ENCODE results near the gene SPESP1. TPM values are rescaled to one million over a fixed set of nuclear protein-coding genes. Genes with fewer than 3 reads are reported as not detected.

The SPESP1 gene
- polyA plus RNA-seq, 1 donor (not counting 4 experiments of a cell fraction or from before 2014, with no cell fraction given), result 5.3 TPM

GRCh38 chr15:68939501-68939900, 9.2 kb downstream of the SPESP1 start:
- H3K27me3 ChIP-seq (ENCODE audit: control insufficient read depth, extremely low read depth, insufficient read depth, low read length), result peaks cover 3% of the 10 kb centered on the region
- H3K9ac ChIP-seq (ENCODE audit: control insufficient read depth, extremely low read depth, insufficient read depth, low read length), result no peak overlapping the region
- no peak overlapping the region for H3K4me2 ChIP-seq (ENCODE audit: control insufficient read depth, extremely low read depth, insufficient read depth, low read depth, low read length)
- FAIRE-seq (no peak), DNase-seq (ENCODE audit: low read depth, low spot score) (no peak)
- no peaks in the 10 kb centered on the region for H4K20me1 ChIP-seq (ENCODE audit: control insufficient read depth, extremely low read depth, insufficient read depth, low read length)
- no peaks in the 10 kb centered on the region for H3K79me2 ChIP-seq (ENCODE audit: control insufficient read depth, insufficient read depth, low read length)
- no peaks in the 10 kb centered on the region for H3K4me1 ChIP-seq (ENCODE audit: control insufficient read depth, extremely low read depth, insufficient read depth, low read length)
- H3K4me3 ChIP-seq (ENCODE audit: control insufficient read depth in 2 of 3, extremely low read depth in 1 of 3, insufficient read depth in 2 of 3, low read depth in 1 of 3, low read length in 3 of 3), result no peak overlapping the region
- H3K36me3 ChIP-seq (ENCODE audit: control insufficient read depth in 2 of 2, extremely low read depth in 1 of 2, insufficient read depth in 2 of 2, low read length in 2 of 2), result no peaks in the 10 kb centered on the region
- dilution Hi-C loops (cut with MboI; ENCODE audit: extremely low pct_ligation_motif_present, low sequenced_read_pairs), result no loop called here
- H3K9me3 ChIP-seq (ENCODE audit: control insufficient read depth, low read depth, low read length), result no peaks in the 10 kb centered on the region
- no peak overlapping the region for H2AFZ ChIP-seq (ENCODE audit: control insufficient read depth, low read length)
- no peaks in the 10 kb centered on the region for H3K9me1 ChIP-seq (ENCODE audit: control insufficient read depth, extremely low read depth, insufficient read depth, low read length)
- TF ChIP-seq CTCF (optimal IDR thresholded peaks at IDR 0.05 in 1 of 3, IDR thresholded peaks at IDR 0.05 in 1 of 3, conservative IDR thresholded peaks at IDR 0.05 in 1 of 3; ENCODE audit: extremely low read depth in 1 of 3, insufficient read depth in 2 of 3, low read length in 3 of 3) (no peak), EZH2 (IDR thresholded peaks at IDR 0.05; ENCODE audit: low read length) (no peak)
- H3K27ac ChIP-seq (ENCODE audit: control insufficient read depth, insufficient read depth, low read length), result no peak overlapping the region

- H2AFZ ChIP-seq (ENCODE audit: control insufficient read depth, low read length), result no peak overlapping the region
- no peak for DNase-seq (ENCODE audit: low read depth, low spot score)
- H3K4me3 ChIP-seq (ENCODE audit: control insufficient read depth in 2 of 3, extremely low read depth in 1 of 3, insufficient read depth in 2 of 3, low read depth in 1 of 3, low read length in 3 of 3), result no peak overlapping the region
- no peaks in the 10 kb centered on the region for H3K79me2 ChIP-seq (ENCODE audit: control insufficient read depth, insufficient read depth, low read length)
- H3K27ac ChIP-seq (ENCODE audit: control insufficient read depth, insufficient read depth, low read length), result no peak overlapping the region
- no peaks in the 10 kb centered on the region for H3K9me3 ChIP-seq (ENCODE audit: control insufficient read depth, low read depth, low read length)
- no peaks in the 10 kb centered on the region for H3K36me3 ChIP-seq (ENCODE audit: control insufficient read depth in 2 of 2, extremely low read depth in 1 of 2, insufficient read depth in 2 of 2, low read length in 2 of 2)
- H3K27me3 ChIP-seq (ENCODE audit: control insufficient read depth, extremely low read depth, insufficient read depth, low read length), result no peaks in the 10 kb centered on the region
- H3K9ac ChIP-seq (ENCODE audit: control insufficient read depth, extremely low read depth, insufficient read depth, low read length), result no peak overlapping the region
- dilution Hi-C loops (cut with MboI; ENCODE audit: extremely low pct_ligation_motif_present, low sequenced_read_pairs), result no loop called here
- no peak for FAIRE-seq
- no peaks in the 10 kb centered on the region for H4K20me1 ChIP-seq (ENCODE audit: control insufficient read depth, extremely low read depth, insufficient read depth, low read length)
- H3K4me2 ChIP-seq (ENCODE audit: control insufficient read depth, extremely low read depth, insufficient read depth, low read depth, low read length), result no peak overlapping the region
- no peaks in the 10 kb centered on the region for H3K9me1 ChIP-seq (ENCODE audit: control insufficient read depth, extremely low read depth, insufficient read depth, low read length)
- no peaks in the 10 kb centered on the region for H3K4me1 ChIP-seq (ENCODE audit: control insufficient read depth, extremely low read depth, insufficient read depth, low read length)
- TF ChIP-seq CTCF (optimal IDR thresholded peaks at IDR 0.05 in 1 of 3, IDR thresholded peaks at IDR 0.05 in 1 of 3, conservative IDR thresholded peaks at IDR 0.05 in 1 of 3; ENCODE audit: extremely low read depth in 1 of 3, insufficient read depth in 2 of 3, low read length in 3 of 3) (no peak), EZH2 (IDR thresholded peaks at IDR 0.05; ENCODE audit: low read length) (no peak)
Observed at GRCh38 chr15:68951813-68952212, 21.5 kb downstream of the SPESP1 start.

Measured in keratinocyte (primary cell).